HG03025 (cell line): ENCODE results near the gene RTL5.

Source experiments
- ATAC-seq: cut with Tn5 transposase; IDR thresholded peaks from one replicate; pipeline ENCODE4 v1.9.1; 2021; ENCODE audit warnings: mild to moderate bottlenecking, moderate library complexity; ENCODE audit not compliant: unreplicated experiment, low FRiP score

RTL5 gene

GRCh38 chrX:72110051-72110875, 21.5 kb downstream of the RTL5 start:
- no peak for ATAC-seq

GRCh38 chrX:72108666-72109065, 23.0 kb downstream of the RTL5 start:
- no peak for ATAC-seq

- no peak for ATAC-seq
These were observed 23.7 kb downstream of the RTL5 start for GRCh38 chrX:72107841-72108595.

- ATAC-seq: no peak
These were observed 24.4 kb downstream of the RTL5 start for GRCh38 chrX:72107320-72107719.

GRCh38 chrX:72105436-72105835, 26.3 kb downstream of the RTL5 start:
- ATAC-seq: peak; percentile 36

- ATAC-seq: no peak
These were observed 29.0 kb downstream of the RTL5 start for GRCh38 chrX:72102760-72103159.

DNA sequence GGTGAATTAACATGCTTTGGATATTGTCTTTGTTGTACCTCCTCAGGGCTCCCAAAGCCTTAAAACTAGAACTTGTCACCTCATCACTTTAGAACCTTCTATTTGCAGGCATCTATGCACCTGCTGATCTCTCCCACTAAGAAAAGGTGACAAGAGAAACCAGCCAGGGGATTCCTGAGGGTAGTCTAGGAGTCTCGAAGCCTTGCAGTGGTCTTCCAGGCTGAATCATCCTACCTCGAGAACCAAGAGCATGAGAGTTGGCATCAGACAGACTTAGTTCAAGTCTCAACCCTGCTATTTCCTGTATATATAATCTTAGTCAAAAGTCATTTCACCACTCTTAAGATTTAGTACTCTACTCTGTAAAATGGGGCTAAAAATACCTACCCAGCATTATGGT, 29.6 kb downstream of the RTL5 start:
- ATAC-seq: no peak

DNA sequence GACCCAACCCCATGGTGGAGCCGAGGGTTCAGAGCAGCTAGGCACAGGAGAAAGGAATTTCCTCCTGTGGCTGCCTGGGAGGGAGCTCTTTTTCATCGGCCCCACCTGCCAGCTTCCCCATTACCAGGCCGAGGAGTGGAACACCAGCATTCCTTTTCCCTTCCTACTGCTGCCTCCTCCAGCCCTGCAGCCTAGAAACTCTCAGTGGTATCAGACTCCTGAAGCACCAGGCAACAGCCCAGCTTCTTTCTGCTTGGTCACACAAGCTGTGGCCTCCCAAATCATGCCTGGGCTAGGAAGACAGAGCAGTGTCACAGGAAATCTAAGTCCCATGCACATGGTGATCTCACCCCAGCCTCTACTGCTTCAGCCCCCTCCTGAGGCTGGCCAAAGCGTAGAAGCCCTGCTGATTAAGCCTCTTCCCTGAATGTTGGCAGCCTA, 30.1 kb downstream of the RTL5 start:
- no peak for ATAC-seq

GRCh38 chrX:72100824-72101351, 30.8 kb downstream of the RTL5 start:
- ATAC-seq: peak; percentile 82

GRCh38 chrX:72100051-72100755, 31.5 kb downstream of the RTL5 start:
- ATAC-seq: no peak

DNA sequence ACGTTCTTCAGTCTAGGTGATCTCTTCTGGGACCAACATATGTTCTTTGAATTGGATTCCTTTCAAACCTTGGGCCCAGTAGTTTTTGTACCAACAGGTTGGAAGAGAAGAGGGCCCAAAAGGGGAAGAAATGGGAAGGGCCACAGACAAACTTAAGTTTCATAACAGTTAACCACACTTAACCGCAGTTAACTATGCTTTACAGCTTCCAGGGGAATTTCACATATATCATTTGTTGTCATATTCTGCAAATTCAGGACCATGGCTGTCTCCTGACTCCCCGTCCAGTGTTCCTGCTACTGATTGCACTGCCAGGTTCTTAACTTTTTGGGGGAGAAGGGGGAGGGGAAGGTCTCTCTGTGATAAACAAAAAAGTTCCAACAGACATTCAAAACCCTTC, 34.6 kb downstream of the RTL5 start:
- ATAC-seq: no peak

GRCh38 chrX:72095370-72095769, 36.3 kb downstream of the RTL5 start:
- no peak for ATAC-seq

DNA sequence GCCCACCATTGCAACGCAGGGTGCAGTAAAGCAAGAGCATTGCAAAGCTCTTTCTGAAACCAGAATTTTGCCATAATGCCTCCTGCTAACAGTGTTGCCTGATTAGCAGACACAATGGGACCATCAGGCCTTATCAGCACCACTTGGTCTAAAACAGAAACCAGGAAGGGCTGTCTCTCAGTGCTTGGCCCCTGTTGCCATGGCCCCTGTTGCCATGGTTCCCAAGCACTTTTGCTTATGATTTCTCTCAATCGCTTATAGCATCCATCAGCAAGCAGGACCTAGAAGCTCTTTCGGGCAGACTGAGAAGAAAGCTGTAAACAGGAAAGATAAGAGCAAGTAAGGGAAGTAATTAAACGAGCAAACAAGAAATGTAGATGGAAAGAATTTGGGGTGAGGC, 36.8 kb downstream of the RTL5 start:
- peak; percentile 80 for ATAC-seq

- no peak for ATAC-seq
These were observed 42.5 kb downstream of the RTL5 start for GRCh38 chrX:72089254-72089653.

DNA sequence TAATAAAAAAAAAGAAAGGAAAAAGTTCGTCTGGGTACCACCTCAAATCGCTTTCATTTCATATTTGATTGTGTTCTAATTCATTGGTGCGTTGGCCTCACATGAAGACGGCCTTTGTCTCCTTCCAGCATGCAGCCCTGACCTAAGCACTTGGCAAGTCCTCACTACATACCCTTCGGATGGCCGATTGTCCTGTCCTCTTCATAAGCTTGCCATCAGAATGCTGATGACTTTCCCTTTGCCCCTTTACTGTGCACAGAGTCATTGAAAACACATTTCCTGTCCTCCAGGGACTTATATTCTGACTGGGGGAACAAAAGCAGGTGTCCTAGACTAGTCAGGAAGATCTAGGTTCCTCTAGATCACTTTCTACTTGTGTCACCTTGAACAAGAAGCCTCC, 43.0 kb downstream of the RTL5 start:
- no peak for ATAC-seq

GRCh38 chrX:72086995-72087394, 44.7 kb downstream of the RTL5 start:
- no peak for ATAC-seq

DNA sequence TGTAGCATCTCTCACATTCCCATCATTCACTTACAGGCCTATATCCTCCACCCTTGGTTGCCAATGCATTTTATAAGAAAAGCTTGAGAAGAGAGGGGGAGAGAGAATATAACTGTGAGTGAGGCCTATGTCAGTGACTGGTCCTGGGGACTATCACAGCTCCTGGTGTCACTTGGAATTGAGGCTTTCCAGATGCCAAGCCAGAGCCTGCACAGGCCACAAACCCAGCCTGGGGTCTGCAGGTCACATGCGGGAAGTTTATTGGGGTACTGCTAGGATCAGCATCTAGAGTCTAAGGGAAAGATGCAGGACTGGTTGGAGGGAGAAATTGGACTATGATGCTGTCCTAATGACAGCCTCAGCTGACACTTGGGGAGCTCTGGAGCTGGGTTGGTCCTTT, 47.6 kb downstream of the RTL5 start:
- ATAC-seq: no peak

GRCh38 chrX:72083291-72083690, 48.4 kb downstream of the RTL5 start:
- ATAC-seq: no peak

DNA sequence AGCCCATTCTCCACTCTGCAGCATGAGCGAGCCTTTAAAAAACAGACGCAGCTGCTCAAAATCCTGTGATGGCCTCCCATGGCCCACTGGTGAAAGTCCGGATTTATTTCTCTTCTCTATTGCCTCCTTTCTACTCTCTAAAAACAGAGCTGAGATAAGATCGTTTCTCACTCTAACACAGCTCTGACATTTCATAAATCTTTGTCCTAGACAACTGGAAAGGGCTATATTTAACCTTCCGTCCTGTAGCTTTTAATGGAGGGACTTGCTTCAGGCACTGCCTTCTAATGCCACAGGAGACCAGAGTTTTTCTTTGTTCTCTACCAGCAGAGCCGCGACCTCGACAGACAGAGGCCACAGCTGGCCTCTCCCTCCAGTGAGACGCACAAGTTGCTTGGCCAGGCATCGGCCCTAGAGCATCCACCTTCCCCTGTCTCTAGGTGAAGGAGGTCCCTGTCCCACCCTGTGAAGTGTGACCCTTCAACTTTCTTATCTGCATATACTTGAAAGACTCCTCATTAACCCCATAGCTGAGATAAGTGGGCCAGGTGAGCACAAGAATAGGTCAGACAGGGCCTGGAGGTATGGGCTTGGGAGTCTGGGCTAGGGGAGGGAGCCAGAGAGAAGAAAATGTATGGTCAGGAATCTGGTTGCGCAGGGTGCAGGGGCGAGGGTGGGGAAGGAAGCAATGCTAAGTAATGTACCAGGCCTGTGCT, 50.0 kb downstream of the RTL5 start:
- no peak for ATAC-seq

GRCh38 chrX:72080800-72081199, 50.9 kb downstream of the RTL5 start:
- ATAC-seq: no peak
